Rectal smooth muscle tissue (tissue), 1 donor: ENCODE data around the gene BTN2A1.

Source experiments
- H3K27ac ChIP-seq: one replicate; pipeline ENCODE4 v1.7.0; 2013; ENCODE audit warnings: low read depth, low read length, inconsistent platforms
- H3K27me3 ChIP-seq: one replicate; pipeline ENCODE4 v1.7.0; 2013; ENCODE audit warnings: low read length; ENCODE audit not compliant: control insufficient read depth, insufficient read depth
- H3K36me3 ChIP-seq: one replicate; pipeline ENCODE4 v1.7.0; 2013; ENCODE audit warnings: low read length; ENCODE audit not compliant: control insufficient read depth, insufficient read depth
- H3K4me1 ChIP-seq: one replicate; pipeline ENCODE4 v1.7.0; 2013; ENCODE audit warnings: low read length; ENCODE audit not compliant: control insufficient read depth, insufficient read depth
- H3K4me3 ChIP-seq: one replicate; pipeline ENCODE4 v1.7.0; 2013; ENCODE audit warnings: low read length
- H3K9ac ChIP-seq: one replicate; pipeline ENCODE4 v1.7.0; 2013; ENCODE audit warnings: low read length

BTN2A1 gene

DNA sequence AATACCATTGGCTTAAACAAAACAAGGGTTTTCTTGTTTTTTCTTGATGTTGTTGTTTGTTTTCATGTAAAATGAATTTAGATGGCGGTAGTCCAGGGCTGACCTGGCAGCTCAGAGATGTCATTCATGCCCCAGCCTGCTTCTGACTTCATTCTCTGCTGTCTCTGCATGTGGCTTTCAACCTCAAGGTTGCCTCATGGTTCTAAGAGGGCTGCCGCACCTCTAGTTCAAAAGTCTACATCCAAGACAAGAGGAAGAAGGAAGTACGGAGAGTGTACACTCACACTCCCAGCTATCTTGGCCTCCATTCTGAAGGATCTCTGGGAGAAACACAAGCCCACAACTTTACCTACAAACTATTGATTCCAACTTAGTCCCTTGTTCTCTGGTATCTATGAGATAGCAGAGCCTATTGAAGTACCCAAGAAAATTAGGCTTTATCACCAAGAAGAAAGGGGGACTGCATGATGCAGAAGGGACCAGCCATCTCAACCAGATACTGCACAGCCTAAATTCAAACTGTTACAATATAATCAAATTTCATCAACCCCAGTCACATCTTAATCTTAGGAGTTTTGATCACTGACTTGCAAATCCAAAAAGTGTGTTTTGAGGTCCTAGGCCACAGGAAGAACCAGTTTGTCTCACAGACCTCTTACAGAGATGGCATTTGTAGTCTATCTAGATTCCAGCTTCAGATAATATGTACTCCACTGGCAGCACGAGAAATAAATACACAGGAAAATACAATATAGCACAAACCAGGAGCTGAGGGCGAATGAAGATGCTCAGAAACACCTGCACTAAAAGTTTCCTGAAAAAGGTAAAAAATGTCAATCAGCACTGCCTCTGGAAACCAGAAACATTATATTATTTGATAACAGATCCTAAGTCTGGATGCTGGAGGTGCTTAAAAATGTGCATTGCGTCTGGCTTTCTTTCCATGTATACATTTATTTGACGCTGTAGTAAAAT lies 18.3 kb upstream of the BTN2A1 start:
- Histone ChIP-seq H3K27ac (peak overlapping the region; percentile 35), H3K9ac (no peak overlapping the region), H3K4me1 (peaks cover 10% of the 10 kb centered on the region), H3K27me3 (no peaks in the 10 kb centered on the region), H3K36me3 (peaks cover 1% of the 10 kb centered on the region), H3K4me3 (peak overlapping the region; percentile 86)

DNA sequence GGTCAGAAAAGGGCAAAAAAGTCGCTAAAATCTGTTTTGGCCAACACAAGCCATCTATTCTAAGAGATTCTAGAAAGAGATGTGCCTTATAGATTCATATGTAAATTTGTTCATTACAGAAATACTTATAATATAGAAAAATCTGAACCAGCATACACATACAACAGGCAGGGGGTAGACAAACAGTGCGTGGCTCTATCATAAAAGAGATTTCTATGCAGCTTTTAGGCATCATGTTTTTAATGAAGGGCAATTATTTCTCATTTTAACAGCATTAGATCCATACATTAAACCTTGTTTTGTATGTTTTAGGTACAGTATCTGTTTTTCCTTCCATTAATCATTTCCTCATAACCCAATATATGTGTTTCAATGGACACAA lies 16.8 kb upstream of the BTN2A1 start:
- peak overlapping the region; percentile 61 for H3K9ac ChIP-seq

DNA sequence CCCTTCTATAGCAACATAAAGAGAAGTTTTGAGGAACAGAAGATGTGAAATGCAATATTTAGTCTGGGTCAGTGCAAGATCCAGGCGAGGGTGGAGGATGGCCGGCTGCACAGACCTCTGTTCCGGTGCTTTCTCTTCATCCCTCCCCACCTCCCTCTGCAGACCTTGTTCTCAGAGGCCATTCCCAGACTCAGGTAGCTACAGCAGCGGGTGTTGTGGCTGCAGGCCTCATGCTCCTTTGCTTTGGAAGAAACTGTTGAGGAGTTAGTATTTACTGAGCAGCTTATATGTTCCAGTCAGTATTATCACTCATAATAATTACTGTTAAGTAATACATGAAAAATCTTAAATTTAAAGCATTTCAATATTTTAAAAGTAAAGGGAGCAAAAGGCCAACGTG lies 15.8 kb upstream of the BTN2A1 start:
- Histone ChIP-seq H3K27me3 (no peaks in the 10 kb centered on the region), H3K36me3 (peaks cover 6% of the 10 kb centered on the region), H3K4me3 (peak overlapping the region; percentile 12), H3K9ac (no peak overlapping the region), H3K4me1 (peaks cover 10% of the 10 kb centered on the region), H3K27ac (no peak overlapping the region)

More for the DNA sequence above, 16.8 kb upstream of the BTN2A1 start:
- peaks cover 10% of the 10 kb centered on the region for H3K4me1 ChIP-seq
- peak overlapping the region; percentile 82 for H3K27ac ChIP-seq
- no peaks in the 10 kb centered on the region for H3K27me3 ChIP-seq
- peak overlapping the region; percentile 86 for H3K4me3 ChIP-seq
- H3K36me3 ChIP-seq = peaks cover 6% of the 10 kb centered on the region

DNA sequence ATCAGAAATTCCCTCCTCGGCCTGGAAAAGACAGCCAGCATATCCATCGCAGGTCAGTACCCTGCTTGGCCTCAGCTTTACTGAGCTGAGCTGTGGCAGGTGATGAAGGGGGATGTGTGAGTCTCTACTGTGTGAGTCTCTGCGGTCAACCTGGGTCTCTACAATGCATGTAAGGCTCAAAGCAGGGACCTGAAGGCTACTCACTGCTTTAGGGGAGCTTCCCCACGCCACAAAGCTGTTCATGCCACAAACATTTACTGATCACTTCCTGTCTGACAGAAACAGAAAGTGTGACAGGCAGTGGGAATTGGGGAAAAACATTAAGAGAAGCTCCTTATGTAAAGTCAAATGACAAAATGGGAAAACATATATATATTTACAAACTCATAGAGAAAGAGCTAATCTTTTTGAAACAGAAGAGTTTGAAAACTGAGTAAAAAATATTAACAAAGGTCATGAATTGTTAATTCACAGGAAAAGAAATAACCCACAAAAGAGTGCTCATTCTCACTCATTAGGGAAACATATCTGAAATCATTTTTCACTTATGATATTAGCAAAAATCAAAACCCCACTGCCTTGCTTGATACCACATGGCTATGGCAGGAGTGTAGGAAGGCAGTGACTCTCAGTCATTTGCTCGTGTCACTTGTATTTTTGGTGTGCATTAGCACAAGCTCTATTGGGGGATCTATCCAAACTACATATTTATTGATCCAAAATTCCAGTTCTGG lies 11.7 kb upstream of the BTN2A1 start:
- Histone ChIP-seq H3K36me3 (peaks cover 11% of the 10 kb centered on the region), H3K9ac (no peak overlapping the region), H3K27ac (no peak overlapping the region), H3K27me3 (no peaks in the 10 kb centered on the region), H3K4me1 (peaks cover under 1% of the 10 kb centered on the region), H3K4me3 (no peak overlapping the region)

DNA sequence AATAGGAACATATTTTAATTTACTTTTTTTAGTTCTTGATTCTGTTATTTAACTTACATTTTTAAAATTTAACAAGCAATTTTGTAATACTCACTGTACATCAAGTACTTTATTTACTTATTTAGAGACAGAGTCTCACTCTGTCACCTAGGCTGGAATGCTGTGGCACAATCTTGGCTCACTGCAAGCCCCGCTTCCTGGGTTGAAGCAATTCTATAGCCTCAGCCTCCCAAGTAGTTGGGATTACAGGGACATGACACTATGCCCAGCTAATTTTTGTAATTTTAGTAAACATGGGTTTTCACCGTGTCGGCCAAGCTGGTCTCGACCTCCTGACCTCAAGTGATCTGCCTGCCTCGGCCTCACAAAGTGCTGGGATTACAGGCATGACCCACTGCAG lies 10.5 kb upstream of the BTN2A1 start:
- peaks cover 11% of the 10 kb centered on the region for H3K36me3 ChIP-seq

DNA sequence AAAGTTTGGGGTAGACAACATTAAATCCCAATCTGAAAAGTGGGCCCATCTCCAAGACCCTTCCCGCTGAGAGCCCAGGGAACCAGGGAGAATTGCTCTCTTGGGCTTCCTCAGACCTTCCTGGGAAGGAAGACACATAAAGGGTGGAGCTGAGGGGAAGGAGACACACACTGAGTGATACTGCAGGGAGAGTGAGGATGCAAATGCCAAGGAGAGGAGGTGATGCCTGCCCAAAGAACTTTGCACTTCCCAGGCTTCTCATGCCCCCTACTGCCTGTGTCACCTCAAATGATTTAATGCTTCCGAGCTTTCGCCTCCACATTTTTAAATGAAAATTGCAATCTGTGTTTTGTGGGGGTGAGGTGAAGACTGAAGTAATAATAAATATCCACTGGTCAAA lies 7.5 kb upstream of the BTN2A1 start:
- Histone ChIP-seq H3K27me3 (no peaks in the 10 kb centered on the region), H3K9ac (no peak overlapping the region), H3K4me3 (no peak overlapping the region), H3K36me3 (peaks cover 5% of the 10 kb centered on the region), H3K4me1 (no peaks in the 10 kb centered on the region), H3K27ac (no peak overlapping the region)

More for the DNA sequence above, 10.5 kb upstream of the BTN2A1 start:
- H3K4me3 ChIP-seq = no peak overlapping the region
- H3K27me3 ChIP-seq = no peaks in the 10 kb centered on the region
- no peak overlapping the region for H3K27ac ChIP-seq
- H3K4me1 ChIP-seq = no peaks in the 10 kb centered on the region
- no peak overlapping the region for H3K9ac ChIP-seq

DNA sequence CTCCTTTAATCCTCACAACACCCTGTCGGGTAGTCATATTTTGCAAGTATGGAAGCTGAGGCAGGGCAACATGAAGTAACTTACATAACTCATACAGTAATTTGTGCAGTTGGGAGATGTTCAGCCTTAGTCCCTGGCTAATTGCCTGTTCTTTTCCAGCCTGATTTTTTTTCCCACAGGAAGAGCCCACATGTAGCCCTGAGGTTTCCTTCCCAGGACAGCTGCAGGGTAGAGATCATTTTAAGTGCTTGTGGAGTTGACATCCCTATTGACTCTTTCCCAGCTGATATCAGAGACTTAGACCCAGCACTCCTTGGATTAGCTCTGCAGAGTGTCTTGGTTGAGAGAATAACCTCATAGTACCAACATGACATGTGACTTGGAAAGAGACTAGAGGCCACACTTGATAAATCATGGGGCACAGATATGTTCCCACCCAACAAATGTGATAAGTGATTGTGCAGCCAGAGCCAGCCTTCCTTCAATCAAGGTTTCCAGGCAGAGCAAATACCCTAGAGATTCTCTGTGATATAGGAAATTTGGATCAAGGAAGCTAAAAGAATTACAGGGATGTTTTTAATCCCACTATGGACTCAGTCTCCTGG lies 5.0 kb upstream of the BTN2A1 start:
- no peak overlapping the region for H3K9ac ChIP-seq
- no peak overlapping the region for H3K27ac ChIP-seq
- H3K4me3 ChIP-seq = no peak overlapping the region
- H3K36me3 ChIP-seq = peaks cover 5% of the 10 kb centered on the region
- H3K27me3 ChIP-seq = no peaks in the 10 kb centered on the region
- H3K4me1 ChIP-seq = no peaks in the 10 kb centered on the region

DNA sequence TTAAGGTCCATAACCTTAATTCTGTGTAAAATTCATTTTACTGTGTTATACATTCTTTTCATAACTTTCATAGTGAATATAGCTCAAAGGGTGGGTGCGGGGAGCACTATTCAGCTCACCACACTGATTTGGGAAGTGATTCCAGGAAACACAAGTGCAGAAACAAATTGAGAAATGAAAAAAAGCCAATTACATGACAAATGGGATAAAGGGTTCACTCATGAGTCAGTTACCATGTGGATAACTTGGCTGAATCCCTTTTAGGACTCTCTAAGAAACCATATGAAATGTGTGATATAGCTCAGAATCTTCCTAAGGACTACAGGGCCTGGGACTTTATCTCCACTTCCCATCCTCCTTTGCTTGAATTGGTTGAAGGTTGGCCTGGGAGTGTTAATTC lies 3.1 kb upstream of the BTN2A1 start:
- H3K9ac ChIP-seq = no peak overlapping the region
- peaks cover 2% of the 10 kb centered on the region for H3K36me3 ChIP-seq
- H3K27ac ChIP-seq = no peak overlapping the region
- H3K4me1 ChIP-seq = peaks cover 8% of the 10 kb centered on the region
- H3K27me3 ChIP-seq = no peaks in the 10 kb centered on the region
- H3K4me3 ChIP-seq = no peak overlapping the region

DNA sequence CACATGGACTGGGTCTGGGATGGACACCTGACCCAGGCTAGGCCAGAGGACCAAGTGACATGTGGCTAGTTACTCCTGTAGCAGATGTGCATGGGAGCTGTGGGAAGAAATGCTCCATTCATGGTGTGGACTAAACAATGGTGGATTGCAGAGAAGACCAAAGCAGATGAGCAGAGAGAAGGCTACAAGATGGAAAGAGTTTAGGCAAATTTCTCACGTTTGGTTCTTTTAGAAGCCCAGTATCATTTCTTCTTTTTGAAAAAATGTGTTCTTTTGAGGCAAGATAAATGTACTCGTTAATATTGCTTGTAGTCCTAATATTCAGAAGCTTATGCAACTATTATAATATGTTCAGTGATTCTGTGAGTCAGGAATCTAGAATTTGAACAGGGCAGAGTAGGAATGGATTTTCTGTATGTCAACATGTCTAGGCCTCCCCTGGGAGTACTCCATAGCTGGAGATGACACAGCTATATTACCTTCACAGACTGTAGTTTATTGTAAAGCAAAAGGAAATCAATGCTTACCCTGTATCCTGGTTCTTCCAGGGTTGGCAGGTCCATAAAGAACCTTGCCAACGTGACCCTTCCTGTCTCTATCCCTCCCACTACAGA lies 2.3 kb upstream of the BTN2A1 start:
- Histone ChIP-seq H3K4me1 (peaks cover 11% of the 10 kb centered on the region), H3K9ac (no peak overlapping the region), H3K27ac (no peak overlapping the region), H3K4me3 (no peak overlapping the region), H3K27me3 (no peaks in the 10 kb centered on the region), H3K36me3 (no peaks in the 10 kb centered on the region)

DNA sequence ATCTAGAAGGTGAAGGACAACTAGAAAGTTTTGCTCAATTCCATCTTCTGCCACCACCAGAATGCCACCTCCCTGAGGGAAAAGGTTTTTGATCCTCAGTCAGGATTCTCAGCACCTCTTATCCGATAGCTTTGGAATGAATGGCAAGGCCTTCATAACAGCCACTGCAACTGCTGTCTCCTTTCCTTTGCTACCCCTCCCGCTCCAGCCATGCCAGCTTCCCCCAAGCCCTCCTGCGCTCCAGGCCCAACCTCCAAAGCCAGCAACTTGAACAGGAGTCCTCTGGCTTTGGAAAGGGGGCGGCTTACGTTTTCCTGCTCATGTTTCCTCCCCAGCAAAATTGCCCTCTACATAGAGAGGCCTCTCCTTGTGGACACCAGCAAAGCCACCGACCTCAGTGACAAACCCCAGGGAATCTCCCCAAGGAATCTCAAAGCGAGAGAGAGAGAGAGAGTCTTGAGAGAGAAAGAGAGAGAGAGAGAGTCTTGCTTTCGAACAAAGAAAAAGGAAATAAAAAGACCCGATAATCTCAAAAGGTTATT lies 420 bp upstream of the BTN2A1 start:
- Histone ChIP-seq H3K4me1 (peaks cover 18% of the 10 kb centered on the region), H3K4me3 (peak overlapping the region; percentile 48), H3K9ac (no peak overlapping the region), H3K27ac (peak overlapping the region; percentile 94), H3K27me3 (no peaks in the 10 kb centered on the region), H3K36me3 (peaks cover 2% of the 10 kb centered on the region)

DNA sequence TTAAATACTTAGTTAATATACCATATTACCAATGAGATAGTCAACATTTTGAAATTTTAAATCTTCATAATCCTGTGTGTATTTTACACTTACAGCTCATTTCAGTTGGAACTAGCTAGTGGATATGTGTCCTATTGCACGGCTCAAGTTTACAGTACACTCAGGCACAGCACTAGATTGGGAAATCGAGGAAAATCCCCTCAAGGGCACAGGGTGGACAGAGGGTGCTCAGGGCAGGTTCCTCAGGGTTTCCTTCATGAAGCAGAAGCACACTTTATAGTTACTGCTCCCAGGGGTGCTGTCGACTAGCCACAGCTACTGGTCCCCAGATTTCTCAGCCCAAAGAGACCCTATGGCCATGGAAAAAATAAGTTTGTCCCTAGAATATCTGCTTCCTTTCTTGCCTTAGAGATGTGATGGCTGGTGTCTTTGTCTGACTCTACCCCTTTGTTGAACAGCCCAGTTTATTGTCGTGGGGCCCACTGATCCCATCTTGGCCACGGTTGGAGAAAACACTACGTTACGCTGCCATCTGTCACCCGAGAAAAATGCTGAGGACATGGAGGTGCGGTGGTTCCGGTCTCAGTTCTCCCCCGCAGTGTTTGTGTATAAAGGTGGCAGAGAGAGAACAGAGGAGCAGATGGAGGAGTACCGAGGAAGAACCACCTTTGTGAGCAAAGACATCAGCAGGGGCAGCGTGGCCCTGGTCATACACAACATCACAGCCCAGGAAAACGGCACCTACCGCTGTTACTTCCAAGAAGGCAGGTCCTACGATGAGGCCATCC lies 1.5 kb downstream of the BTN2A1 start:
- H3K27ac ChIP-seq = no peak overlapping the region
- H3K27me3 ChIP-seq = no peaks in the 10 kb centered on the region
- H3K36me3 ChIP-seq = peaks cover 16% of the 10 kb centered on the region
- H3K4me3 ChIP-seq = peak overlapping the region; percentile 38
- H3K4me1 ChIP-seq = peaks cover 18% of the 10 kb centered on the region
- H3K9ac ChIP-seq = no peak overlapping the region
